NB4 (cell line): Measurements from ENCODE around the gene MTCH1.

ENCODE experiments used
- DNase-seq: peaks from one replicate; pipeline ENCODE4 v3.0.0; 2010; ENCODE audit warnings: low read depth
- H3K4me3 ChIP-seq: one replicate; pipeline ENCODE4 v1.5.1; 2011; ENCODE audit warnings: mild to moderate bottlenecking, low read depth, low read length, moderate library complexity
- CTCF ChIP-seq: IDR thresholded peaks from one replicate; pipeline ENCODE4 v1.5.1; 2012; ENCODE audit warnings: low read depth, low read length
- MYC ChIP-seq: IDR thresholded peaks from 2 replicates; pipeline ENCODE4 v1.6.1; 2011; ENCODE audit warnings: low read depth, low read length
- POLR2A ChIP-seq: IDR thresholded peaks from 2 replicates; pipeline ENCODE4 v1.6.1; 2011; ENCODE audit warnings: mild to moderate bottlenecking; ENCODE audit not compliant: insufficient read length; ENCODE audit errors: extremely low read depth
- TF ChIP-seq, protein P1 (sequence below): IDR thresholded peaks from 2 replicates; pipeline ENCODE4 v1.6.1; 2011; ENCODE audit warnings: low read depth, low read length

Gene MTCH1

DNA sequence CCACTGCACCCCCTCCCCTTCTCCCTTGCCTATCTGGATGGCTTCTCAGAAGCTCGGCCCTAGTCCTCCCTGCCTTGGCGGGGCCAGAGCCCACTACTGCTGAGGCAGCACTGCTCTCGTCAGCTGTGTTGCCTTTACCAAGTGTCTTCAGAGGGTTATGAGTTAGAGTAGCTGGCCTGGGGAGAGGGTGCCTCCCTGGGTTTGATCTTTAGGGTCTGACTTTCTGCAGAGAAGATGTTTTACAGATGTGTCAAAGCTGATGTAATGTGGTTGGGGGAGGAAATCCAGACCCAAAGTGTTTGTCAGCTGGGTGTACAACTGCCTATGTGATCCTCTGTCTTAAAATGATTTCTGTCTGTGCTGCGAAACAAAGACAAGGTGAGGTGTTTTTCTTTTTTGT lies 61.9 kb downstream of the MTCH1 start:
- no peak for DNase-seq
- TF ChIP-seq POLR2A (no peak), MYC (no peak)
- TF ChIP-seq, protein P1, sequence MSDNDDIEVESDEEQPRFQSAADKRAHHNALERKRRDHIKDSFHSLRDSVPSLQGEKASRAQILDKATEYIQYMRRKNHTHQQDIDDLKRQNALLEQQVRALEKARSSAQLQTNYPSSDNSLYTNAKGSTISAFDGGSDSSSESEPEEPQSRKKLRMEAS = no peak
- H3K4me3 ChIP-seq = no peak overlapping the region

- TF ChIP-seq POLR2A (no peak), MYC (no peak), CTCF (no peak)
- TF ChIP-seq, protein P1 = no peak
- DNase-seq = no peak
- H3K4me3 ChIP-seq = no peak overlapping the region
Measured at GRCh38 chr6:36920546-36920945, 65.5 kb downstream of the MTCH1 start.

DNA sequence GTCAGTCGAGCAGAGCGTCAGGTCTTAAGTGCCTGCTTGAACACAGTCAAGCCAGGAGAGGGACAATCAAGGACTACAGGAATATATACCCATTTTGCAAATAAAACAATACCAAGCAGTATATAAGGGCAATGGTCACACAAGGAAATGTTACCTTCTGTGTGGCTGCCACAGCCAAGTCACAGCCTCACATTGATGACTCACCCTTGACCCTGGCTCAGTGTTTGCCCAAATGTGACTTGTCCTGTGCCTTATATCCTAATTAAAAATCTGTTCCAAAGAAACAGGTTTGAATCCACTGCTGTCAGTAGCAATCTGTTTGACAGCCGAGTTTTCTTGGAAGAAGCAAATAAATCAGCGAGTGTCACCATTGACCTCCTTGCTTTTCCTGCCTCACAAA lies 65.9 kb downstream of the MTCH1 start:
- TF ChIP-seq CTCF (no peak), POLR2A (no peak), MYC (no peak)
- TF ChIP-seq, protein P1 = no peak
- no peak for DNase-seq

More for the DNA sequence above, 65.9 kb downstream of the MTCH1 start:
- H3K4me3 ChIP-seq = no peak overlapping the region
